LNCAP (cell line): ENCODE data around the gene CDH4.

ENCODE experiments used
- CTCF ChIP-seq: fragments of 450-650 bp; IDR thresholded peaks from 2 replicates; pipeline ENCODE4 v1.5.1; 2017; ENCODE audit warnings: mild to moderate bottlenecking

CDH4 gene

GRCh38 chr20:61666471-61666832 is 414.4 kb downstream of the CDH4 start:
- no peak for TF ChIP-seq CTCF

GRCh38 chr20:61667056-61667792 is 415.2 kb downstream of the CDH4 start:
- no peak for TF ChIP-seq CTCF

GRCh38 chr20:61668065-61668650 is 416.1 kb downstream of the CDH4 start:
- no peak for TF ChIP-seq CTCF

GRCh38 chr20:61668771-61669503 is 416.9 kb downstream of the CDH4 start:
- no peak for TF ChIP-seq CTCF

- no peak for TF ChIP-seq CTCF
Measured at GRCh38 chr20:61670274-61670673, 418.2 kb downstream of the CDH4 start.

- TF ChIP-seq CTCF = no peak
Measured at GRCh38 chr20:61671559-61671958, 419.5 kb downstream of the CDH4 start.

- no peak for TF ChIP-seq CTCF
Measured at GRCh38 chr20:61673152-61673847, 421.2 kb downstream of the CDH4 start.
